ENCODE results near the gene KDM8. TPM values are rescaled to one million over a fixed set of nuclear protein-coding genes. Genes with fewer than 3 reads are reported as not detected.

KDM8 gene
- total and polyA plus RNA-seq, 9 of the 15 experiments (the other 6 are each of a cell fraction or from before 2014, with no cell fraction given): 0.61 to 9.1 (median 5.4) TPM

- TF ChIP-seq, protein P1, sequence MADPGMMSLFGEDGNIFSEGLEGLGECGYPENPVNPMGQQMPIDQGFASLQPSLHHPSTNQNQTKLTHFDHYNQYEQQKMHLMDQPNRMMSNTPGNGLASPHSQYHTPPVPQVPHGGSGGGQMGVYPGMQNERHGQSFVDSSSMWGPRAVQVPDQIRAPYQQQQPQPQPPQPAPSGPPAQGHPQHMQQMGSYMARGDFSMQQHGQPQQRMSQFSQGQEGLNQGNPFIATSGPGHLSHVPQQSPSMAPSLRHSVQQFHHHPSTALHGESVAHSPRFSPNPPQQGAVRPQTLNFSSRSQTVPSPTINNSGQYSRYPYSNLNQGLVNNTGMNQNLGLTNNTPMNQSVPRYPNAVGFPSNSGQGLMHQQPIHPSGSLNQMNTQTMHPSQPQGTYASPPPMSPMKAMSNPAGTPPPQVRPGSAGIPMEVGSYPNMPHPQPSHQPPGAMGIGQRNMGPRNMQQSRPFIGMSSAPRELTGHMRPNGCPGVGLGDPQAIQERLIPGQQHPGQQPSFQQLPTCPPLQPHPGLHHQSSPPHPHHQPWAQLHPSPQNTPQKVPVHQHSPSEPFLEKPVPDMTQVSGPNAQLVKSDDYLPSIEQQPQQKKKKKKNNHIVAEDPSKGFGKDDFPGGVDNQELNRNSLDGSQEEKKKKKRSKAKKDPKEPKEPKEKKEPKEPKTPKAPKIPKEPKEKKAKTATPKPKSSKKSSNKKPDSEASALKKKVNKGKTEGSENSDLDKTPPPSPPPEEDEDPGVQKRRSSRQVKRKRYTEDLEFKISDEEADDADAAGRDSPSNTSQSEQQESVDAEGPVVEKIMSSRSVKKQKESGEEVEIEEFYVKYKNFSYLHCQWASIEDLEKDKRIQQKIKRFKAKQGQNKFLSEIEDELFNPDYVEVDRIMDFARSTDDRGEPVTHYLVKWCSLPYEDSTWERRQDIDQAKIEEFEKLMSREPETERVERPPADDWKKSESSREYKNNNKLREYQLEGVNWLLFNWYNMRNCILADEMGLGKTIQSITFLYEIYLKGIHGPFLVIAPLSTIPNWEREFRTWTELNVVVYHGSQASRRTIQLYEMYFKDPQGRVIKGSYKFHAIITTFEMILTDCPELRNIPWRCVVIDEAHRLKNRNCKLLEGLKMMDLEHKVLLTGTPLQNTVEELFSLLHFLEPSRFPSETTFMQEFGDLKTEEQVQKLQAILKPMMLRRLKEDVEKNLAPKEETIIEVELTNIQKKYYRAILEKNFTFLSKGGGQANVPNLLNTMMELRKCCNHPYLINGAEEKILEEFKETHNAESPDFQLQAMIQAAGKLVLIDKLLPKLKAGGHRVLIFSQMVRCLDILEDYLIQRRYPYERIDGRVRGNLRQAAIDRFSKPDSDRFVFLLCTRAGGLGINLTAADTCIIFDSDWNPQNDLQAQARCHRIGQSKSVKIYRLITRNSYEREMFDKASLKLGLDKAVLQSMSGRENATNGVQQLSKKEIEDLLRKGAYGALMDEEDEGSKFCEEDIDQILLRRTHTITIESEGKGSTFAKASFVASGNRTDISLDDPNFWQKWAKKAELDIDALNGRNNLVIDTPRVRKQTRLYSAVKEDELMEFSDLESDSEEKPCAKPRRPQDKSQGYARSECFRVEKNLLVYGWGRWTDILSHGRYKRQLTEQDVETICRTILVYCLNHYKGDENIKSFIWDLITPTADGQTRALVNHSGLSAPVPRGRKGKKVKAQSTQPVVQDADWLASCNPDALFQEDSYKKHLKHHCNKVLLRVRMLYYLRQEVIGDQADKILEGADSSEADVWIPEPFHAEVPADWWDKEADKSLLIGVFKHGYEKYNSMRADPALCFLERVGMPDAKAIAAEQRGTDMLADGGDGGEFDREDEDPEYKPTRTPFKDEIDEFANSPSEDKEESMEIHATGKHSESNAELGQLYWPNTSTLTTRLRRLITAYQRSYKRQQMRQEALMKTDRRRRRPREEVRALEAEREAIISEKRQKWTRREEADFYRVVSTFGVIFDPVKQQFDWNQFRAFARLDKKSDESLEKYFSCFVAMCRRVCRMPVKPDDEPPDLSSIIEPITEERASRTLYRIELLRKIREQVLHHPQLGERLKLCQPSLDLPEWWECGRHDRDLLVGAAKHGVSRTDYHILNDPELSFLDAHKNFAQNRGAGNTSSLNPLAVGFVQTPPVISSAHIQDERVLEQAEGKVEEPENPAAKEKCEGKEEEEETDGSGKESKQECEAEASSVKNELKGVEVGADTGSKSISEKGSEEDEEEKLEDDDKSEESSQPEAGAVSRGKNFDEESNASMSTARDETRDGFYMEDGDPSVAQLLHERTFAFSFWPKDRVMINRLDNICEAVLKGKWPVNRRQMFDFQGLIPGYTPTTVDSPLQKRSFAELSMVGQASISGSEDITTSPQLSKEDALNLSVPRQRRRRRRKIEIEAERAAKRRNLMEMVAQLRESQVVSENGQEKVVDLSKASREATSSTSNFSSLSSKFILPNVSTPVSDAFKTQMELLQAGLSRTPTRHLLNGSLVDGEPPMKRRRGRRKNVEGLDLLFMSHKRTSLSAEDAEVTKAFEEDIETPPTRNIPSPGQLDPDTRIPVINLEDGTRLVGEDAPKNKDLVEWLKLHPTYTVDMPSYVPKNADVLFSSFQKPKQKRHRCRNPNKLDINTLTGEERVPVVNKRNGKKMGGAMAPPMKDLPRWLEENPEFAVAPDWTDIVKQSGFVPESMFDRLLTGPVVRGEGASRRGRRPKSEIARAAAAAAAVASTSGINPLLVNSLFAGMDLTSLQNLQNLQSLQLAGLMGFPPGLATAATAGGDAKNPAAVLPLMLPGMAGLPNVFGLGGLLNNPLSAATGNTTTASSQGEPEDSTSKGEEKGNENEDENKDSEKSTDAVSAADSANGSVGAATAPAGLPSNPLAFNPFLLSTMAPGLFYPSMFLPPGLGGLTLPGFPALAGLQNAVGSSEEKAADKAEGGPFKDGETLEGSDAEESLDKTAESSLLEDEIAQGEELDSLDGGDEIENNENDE (IDR thresholded peaks at IDR 0.05; ENCODE audit: low read depth, low read length): no peak
- peak; percentile 72 for TF ChIP-seq MTA1 (IDR thresholded peaks at IDR 0.05; ENCODE audit: borderline replicate concordance)
- no peak for TF ChIP-seq ZC3H8 (IDR thresholded peaks at IDR 0.05)
- peak in 1 of 2 experiments; percentile 70; a peak in 2 of 4 replicates for TF ChIP-seq ZNF639 (CRISPR knock-in tag; conservative IDR thresholded peaks at IDR 0.05 in 1 of 2, IDR thresholded peaks at IDR 0.05 in 1 of 2)
- TF ChIP-seq THRAP3 (IDR thresholded peaks at IDR 0.05; ENCODE audit: borderline replicate concordance): no peak
- TF ChIP-seq TRIM28 (IDR thresholded peaks at IDR 0.05): no peak
- 0 out of 2 replicates have a peak, but pooled peaks have one; percentile 29 for TF ChIP-seq ZBTB17 (CRISPR knock-in tag; IDR thresholded peaks at IDR 0.05)
- TF ChIP-seq SMARCE1 (IDR thresholded peaks at IDR 0.05): peak; percentile 79
- peak; percentile 68 for TF ChIP-seq CREM (IDR thresholded peaks at IDR 0.05; ENCODE audit: low read depth)
- no peak for TF ChIP-seq ZNF444 (CRISPR knock-in tag; IDR thresholded peaks at IDR 0.05)
- TF ChIP-seq ZBTB7A (IDR thresholded peaks at IDR 0.05; ENCODE audit: borderline replicate concordance, control insufficient read depth, low read depth, low read length): no peak
- TF ChIP-seq SPI1 (IDR thresholded peaks at IDR 0.05; ENCODE audit: borderline replicate concordance, low read depth, low read length): no peak
- no peak for TF ChIP-seq POLR3A (IDR thresholded peaks at IDR 0.05; ENCODE audit: borderline replicate concordance, extremely low read depth, insufficient read depth, insufficient read length)
These were observed 42.2 kb downstream of the KDM8 start (continued) for GRCh38 chr16:27245276-27246172.

Data from K562 (cell line).